ENCODE results near the gene JMJD1C.

JMJD1C gene

DNA sequence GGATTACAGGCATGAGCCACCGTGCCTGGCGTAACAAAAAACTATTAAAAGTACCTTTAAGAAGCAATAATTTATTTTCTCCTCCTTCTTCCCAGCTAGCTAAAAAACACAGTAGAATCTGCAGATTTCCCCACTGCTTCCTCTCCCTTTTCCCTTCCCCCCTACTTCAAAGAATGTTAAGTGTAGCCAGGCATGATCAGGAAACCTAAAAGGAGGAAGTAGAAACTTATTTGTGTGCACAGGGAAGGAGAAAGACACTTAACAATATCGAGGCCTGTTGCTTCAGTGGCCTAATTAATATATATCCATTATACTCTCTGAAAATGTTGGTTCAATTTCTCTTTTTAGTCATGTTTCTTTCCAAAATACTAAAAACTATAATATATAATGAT is 204.9 kb downstream of the JMJD1C start:
- no peak overlapping the region for H3K9ac ChIP-seq (ENCODE audit: low read length)
- no peaks in the 10 kb centered on the region for H3K27me3 ChIP-seq (replicated peaks; ENCODE audit: insufficient read depth, low read length)
- H2AFZ ChIP-seq (ENCODE audit: low read length) = no peak overlapping the region
- H3K36me3 ChIP-seq (replicated peaks; ENCODE audit: insufficient read depth, low read length) = no peaks in the 10 kb centered on the region; the same call in 1 of the 2 replicates
- DNase-seq = no peak
- no peaks in the 10 kb centered on the region for H3K9me3 ChIP-seq (replicated peaks; ENCODE audit: insufficient read depth, low read length)
- no peak overlapping the region for H3K27ac ChIP-seq (ENCODE audit: low read length)
- no peaks in the 10 kb centered on the region for H3K9me2 ChIP-seq (replicated peaks; ENCODE audit: insufficient read depth, low read length)
- H4K20me1 ChIP-seq (ENCODE audit: insufficient read depth, low read length) = peaks cover 3% of the 10 kb centered on the region; the same call in 1 of the 2 replicates
- no peak overlapping the region for H3K4me2 ChIP-seq (ENCODE audit: low read depth, low read length)
- H3F3A ChIP-seq (ENCODE audit: insufficient read depth, low read length) = peaks cover 4% of the 10 kb centered on the region; the same call in 1 of the 2 replicates
- H3K79me2 ChIP-seq (ENCODE audit: low read length) = peaks cover 100% of the 10 kb centered on the region
- TF ChIP-seq CTCF (IDR thresholded peaks at IDR 0.05; ENCODE audit: low read length) (no peak), EZH2 (optimal IDR thresholded peaks at IDR 0.05; ENCODE audit: low read depth, low read length) (no peak), EZH2phosphoT487 (IDR thresholded peaks at IDR 0.05; ENCODE audit: low read length) (no peak)
- H3K4me1 ChIP-seq (ENCODE audit: low read length) = peaks cover 53% of the 10 kb centered on the region
- H3K4me3 ChIP-seq (ENCODE audit: low read length) = no peak overlapping the region

DNA sequence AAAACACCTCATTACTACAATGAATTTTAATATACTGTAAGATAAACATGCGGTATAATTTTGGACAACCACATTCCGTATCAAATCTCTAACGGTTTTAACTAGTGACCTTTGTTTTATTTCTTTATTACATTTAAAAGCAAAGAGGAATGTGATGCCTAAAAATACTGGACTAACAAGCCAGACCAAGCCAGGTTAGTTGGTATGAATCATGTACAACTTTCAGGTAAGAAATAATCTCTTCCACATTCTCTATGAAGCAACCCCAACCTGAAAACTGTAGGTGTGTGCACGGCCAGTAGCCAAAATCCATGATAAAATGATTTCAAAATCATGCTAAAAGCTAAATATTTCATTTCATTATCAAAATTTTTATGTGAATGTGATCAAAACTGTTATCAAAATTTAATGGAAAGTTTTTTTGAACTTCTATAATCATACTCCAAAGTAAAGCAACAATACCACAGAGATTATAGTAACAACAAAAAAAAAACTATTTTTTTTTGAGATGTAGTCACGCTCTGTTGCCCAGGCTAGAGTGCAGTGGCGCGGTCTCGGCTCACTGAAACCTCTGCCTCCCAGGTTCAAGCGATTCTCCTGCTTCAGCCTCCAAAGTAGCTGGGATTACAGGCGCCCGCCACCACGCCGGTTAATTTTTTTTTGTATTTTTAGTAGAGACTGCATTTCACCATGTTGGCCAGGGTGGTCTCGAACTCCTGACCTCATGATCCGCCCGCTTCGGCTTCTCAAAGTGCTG is 205.5 kb downstream of the JMJD1C start:
- H3K27ac ChIP-seq (ENCODE audit: low read length) = no peak overlapping the region
- no peak overlapping the region for H2AFZ ChIP-seq (ENCODE audit: low read length)
- H3K4me2 ChIP-seq (ENCODE audit: low read depth, low read length) = no peak overlapping the region
- H3K36me3 ChIP-seq (replicated peaks; ENCODE audit: insufficient read depth, low read length) = no peaks in the 10 kb centered on the region; the same call in 1 of the 2 replicates
- H3K4me3 ChIP-seq (ENCODE audit: low read length) = no peak overlapping the region
- TF ChIP-seq EZH2phosphoT487 (IDR thresholded peaks at IDR 0.05; ENCODE audit: low read length) = no peak
- no peak for TF ChIP-seq CTCF (IDR thresholded peaks at IDR 0.05; ENCODE audit: low read length)
- TF ChIP-seq EZH2 (optimal IDR thresholded peaks at IDR 0.05; ENCODE audit: low read depth, low read length) = no peak
- peaks cover 53% of the 10 kb centered on the region for H3K4me1 ChIP-seq (ENCODE audit: low read length)
- DNase-seq = no peak
- no peaks in the 10 kb centered on the region for H3K9me3 ChIP-seq (replicated peaks; ENCODE audit: insufficient read depth, low read length)
- no peaks in the 10 kb centered on the region for H3K9me2 ChIP-seq (replicated peaks; ENCODE audit: insufficient read depth, low read length)
- peaks cover 3% of the 10 kb centered on the region; the same call in 1 of the 2 replicates for H4K20me1 ChIP-seq (ENCODE audit: insufficient read depth, low read length)
- peaks cover 100% of the 10 kb centered on the region for H3K79me2 ChIP-seq (ENCODE audit: low read length)
- no peaks in the 10 kb centered on the region for H3K27me3 ChIP-seq (replicated peaks; ENCODE audit: insufficient read depth, low read length)
- H3K9ac ChIP-seq (ENCODE audit: low read length) = no peak overlapping the region
- H3F3A ChIP-seq (ENCODE audit: insufficient read depth, low read length) = peaks cover 4% of the 10 kb centered on the region; the same call in 1 of the 2 replicates

DNA sequence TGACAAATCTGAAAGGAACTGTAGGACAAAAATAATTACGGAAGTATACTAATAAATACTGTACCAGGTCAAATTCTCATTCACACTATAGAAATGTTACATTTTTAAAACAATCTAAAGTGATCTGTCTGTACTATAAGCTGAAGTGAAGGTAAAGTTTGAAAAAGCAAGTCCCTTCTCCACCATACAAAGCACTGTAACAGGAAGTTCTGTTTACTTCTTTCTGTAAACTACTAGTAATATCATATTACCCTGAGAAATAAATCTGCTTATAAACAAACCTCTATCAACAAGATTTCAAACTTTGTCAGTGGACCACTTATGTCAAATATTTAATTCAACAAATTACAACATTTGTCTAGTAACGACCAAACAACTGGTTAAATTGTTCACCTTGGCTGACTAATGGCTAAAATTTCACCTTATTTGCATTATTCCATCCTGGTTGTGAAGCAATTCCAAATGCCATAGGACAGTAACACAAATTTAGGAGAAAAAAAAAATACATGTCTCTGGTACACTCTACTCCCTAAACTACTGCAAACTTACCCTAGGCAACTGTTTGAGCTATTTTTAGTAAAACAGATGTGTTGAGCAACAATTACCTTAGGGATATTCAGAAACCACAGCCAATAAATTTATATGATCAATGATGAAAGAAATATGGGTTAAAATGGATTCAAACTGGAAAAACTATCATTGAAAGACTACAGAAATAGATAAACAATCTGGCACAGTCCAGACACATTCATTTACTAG is 206.7 kb downstream of the JMJD1C start:
- Histone ChIP-seq H3K4me3 (ENCODE audit: low read length) (no peak overlapping the region), H3K79me2 (ENCODE audit: low read length) (peaks cover 100% of the 10 kb centered on the region), H3K27ac (ENCODE audit: low read length) (no peak overlapping the region), H4K20me1 (ENCODE audit: insufficient read depth, low read length) (peaks cover 3% of the 10 kb centered on the region; the same call in 1 of the 2 replicates), H3K36me3 (replicated peaks; ENCODE audit: insufficient read depth, low read length) (no peaks in the 10 kb centered on the region; the same call in 1 of the 2 replicates), H3K27me3 (replicated peaks; ENCODE audit: insufficient read depth, low read length) (no peaks in the 10 kb centered on the region), H3K4me1 (ENCODE audit: low read length) (peaks cover 53% of the 10 kb centered on the region), H3K9me2 (replicated peaks; ENCODE audit: insufficient read depth, low read length) (no peaks in the 10 kb centered on the region), H3K9ac (ENCODE audit: low read length) (no peak overlapping the region), H3K4me2 (ENCODE audit: low read depth, low read length) (no peak overlapping the region; the same call in 1 of the 2 replicates), H3K9me3 (replicated peaks; ENCODE audit: insufficient read depth, low read length) (no peaks in the 10 kb centered on the region), H3F3A (ENCODE audit: insufficient read depth, low read length) (peaks cover 4% of the 10 kb centered on the region; the same call in 1 of the 2 replicates), H2AFZ (ENCODE audit: low read length) (no peak overlapping the region)
- no peak for TF ChIP-seq EZH2phosphoT487 (IDR thresholded peaks at IDR 0.05; ENCODE audit: low read length)
- no peak for TF ChIP-seq CTCF (IDR thresholded peaks at IDR 0.05; ENCODE audit: low read length)
- no peak for TF ChIP-seq EZH2 (optimal IDR thresholded peaks at IDR 0.05; ENCODE audit: low read depth, low read length)
- no peak for DNase-seq

Data from MM.1S (cell line).